HepG2 (cell line): ENCODE results near the gene SGPP1. TPM values are rescaled to one million over a fixed set of nuclear protein-coding genes. Genes with fewer than 3 reads are reported as not detected.

Experiments used
- DNMT3B ChIP-seq: conservative IDR thresholded peaks from 2 replicates; pipeline ENCODE4 v1.6.1; 2016; ENCODE audit warnings: missing biosample characterization, control low read depth
- FOXA3 ChIP-seq: IDR thresholded peaks from 2 replicates; pipeline ENCODE4 v1.6.1; 2016; ENCODE audit warnings: missing genetic modification reagents, missing compliant biosample characterization
- FOXC1 ChIP-seq: sonication (generic); formaldehyde crosslinking; IDR thresholded peaks from 2 replicates; pipeline ENCODE4 v1.8.0; 2022; ENCODE audit warnings: mild to moderate bottlenecking, missing genetic modification reagents, borderline replicate concordance
- IKZF4 ChIP-seq: sonication (generic); formaldehyde crosslinking; IDR thresholded peaks from 2 replicates; pipeline ENCODE4 v1.5.1; 2020; ENCODE audit warnings: borderline replicate concordance, mild to moderate bottlenecking, low read depth, missing genetic modification reagents; ENCODE audit errors: not compliant biosample characterization
- MTA3 ChIP-seq: sonication (generic); formaldehyde crosslinking; IDR thresholded peaks from 2 replicates; pipeline ENCODE4 v1.4.0; 2020; ENCODE audit warnings: missing genetic modification reagents
- PHF5A ChIP-seq: IDR thresholded peaks from one replicate; pipeline ENCODE4 v1.6.1; 2018; ENCODE audit warnings: low read depth, missing genetic modification reagents; ENCODE audit not compliant: unreplicated experiment
- SP2 ChIP-seq: sonication (generic); formaldehyde crosslinking; IDR thresholded peaks from 2 replicates; pipeline ENCODE4 v1.5.1; 2020; ENCODE audit warnings: mild to moderate bottlenecking, missing genetic modification reagents
- ZBTB40 ChIP-seq, 2 experiments: fragments of 450-650 bp in 1 of 2; sonication (generic) in 1 of 2; formaldehyde crosslinking in 1 of 2; IDR thresholded peaks; 2 replicates each; pipeline versions ENCODE4 v1.6.1 to v1.8.0; 2016 to 2022; ENCODE audit warnings: antibody characterized with exemption in 1 of 2, mild to moderate bottlenecking in 1 of 2, missing genetic modification reagents in 1 of 2
- ZIK1 ChIP-seq: sonication (generic); formaldehyde crosslinking; IDR thresholded peaks from 2 replicates; pipeline ENCODE4 v1.5.0; 2020; ENCODE audit warnings: mild to moderate bottlenecking, low read depth, missing genetic modification reagents, borderline replicate concordance
- ZNF737 ChIP-seq: sonication (generic); formaldehyde crosslinking; IDR thresholded peaks from 2 replicates; pipeline ENCODE4 v1.5.0; 2020; ENCODE audit warnings: missing genetic modification reagents, mild to moderate bottlenecking, borderline replicate concordance
- ZNF747 ChIP-seq: sonication (generic); formaldehyde crosslinking; IDR thresholded peaks from 2 replicates; pipeline ENCODE4 v1.8.1; 2023; ENCODE audit warnings: missing genetic modification reagents, mild to moderate bottlenecking, borderline replicate concordance
- polyA plus RNA-seq, 8 experiments: library from polyadenylated mRNA; depleted of rRNA in 3 of 8; stranded (reverse) in 7 of 8; unstranded in 1 of 8; fragments of >200 nt; fragmentation: Illumina TruSeq in 4 of 8; extraction: Trizol in 4 of 8; gene quantifications; 2 replicates each; pipeline versions ENCODE4 v1.2.1 to v1.2.3, GENCODE V29; 2011 to 2016; ENCODE audit warnings: low read depth in 4 of 8, missing spikeins in 1 of 8, mixed read lengths in 1 of 8; ENCODE audit not compliant: insufficient read depth in 1 of 8
- total RNA-seq, 5 experiments: library from RNA; depleted of rRNA; stranded (reverse); fragments of >200 nt; fragmentation: Illumina TruSeq; extraction: Trizol; gene quantifications; 2 replicates each; pipeline ENCODE4 v1.2.3, GENCODE V29; 2016; ENCODE audit warnings: low read depth in 1 of 5
- TF ChIP-seq, protein P1 (sequence below): sonication (generic); formaldehyde crosslinking; IDR thresholded peaks from 2 replicates; pipeline ENCODE4 v1.4.0; 2020; ENCODE audit warnings: missing genetic modification reagents
- TF ChIP-seq, protein P2 (sequence below): sonication (generic); formaldehyde crosslinking; IDR thresholded peaks from 2 replicates; pipeline ENCODE4 v1.5.0; 2020; ENCODE audit warnings: mild to moderate bottlenecking, missing genetic modification reagents

The SGPP1 gene
- total and polyA plus RNA-seq, 2 of the 13 experiments (the other 11 are each of a cell fraction or from before 2014, with no cell fraction given) = 6.4 to 6.8 TPM

DNA sequence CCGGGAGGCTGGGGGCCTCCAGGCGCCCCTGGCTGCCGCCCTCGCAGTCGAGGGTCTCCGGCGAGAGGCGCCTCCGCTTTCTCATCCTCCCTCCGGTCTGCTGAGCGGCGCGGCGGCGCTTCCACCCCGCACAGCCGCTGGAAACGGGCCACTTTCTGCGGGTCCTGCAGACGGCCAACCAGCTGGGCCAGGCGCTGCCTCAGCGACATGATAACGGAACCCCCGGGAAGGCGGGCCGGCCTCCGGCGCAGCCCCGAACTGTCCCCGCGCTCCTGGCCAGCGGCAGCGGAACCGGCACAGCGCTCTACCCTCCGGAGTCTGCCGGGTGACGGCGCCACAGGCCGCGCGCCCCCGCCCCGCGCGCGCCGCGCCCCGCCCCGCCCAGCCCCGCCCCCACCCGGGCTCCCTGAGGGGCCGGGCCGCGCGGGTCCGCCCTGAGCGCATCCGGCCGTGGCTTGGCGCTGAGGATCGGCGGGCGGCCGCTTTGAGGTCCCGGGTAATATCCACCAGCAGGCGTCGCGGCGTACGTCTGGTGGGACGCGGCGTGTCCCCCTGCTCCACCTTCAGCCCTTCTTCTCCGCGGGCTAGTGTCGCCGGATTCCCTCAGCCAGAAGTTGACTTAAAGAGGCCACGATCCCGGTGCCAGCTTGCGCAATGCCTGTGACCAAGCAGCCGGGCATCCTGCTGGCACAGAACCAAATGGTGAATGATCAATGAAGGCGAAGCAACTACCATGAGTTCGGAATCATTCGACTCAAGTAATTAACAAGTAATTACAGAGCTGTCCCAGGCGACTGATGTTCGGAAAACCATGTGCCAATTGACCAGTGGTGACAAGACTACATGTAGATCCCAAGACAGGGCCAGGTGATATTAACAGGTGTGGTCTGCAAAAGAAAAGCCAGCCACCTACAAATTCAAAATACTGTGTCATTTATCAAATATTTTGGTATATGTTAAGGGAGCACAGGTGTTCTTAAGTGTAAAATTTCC is at the start of gene SGPP1 (continued):
- TF ChIP-seq, protein P1, sequence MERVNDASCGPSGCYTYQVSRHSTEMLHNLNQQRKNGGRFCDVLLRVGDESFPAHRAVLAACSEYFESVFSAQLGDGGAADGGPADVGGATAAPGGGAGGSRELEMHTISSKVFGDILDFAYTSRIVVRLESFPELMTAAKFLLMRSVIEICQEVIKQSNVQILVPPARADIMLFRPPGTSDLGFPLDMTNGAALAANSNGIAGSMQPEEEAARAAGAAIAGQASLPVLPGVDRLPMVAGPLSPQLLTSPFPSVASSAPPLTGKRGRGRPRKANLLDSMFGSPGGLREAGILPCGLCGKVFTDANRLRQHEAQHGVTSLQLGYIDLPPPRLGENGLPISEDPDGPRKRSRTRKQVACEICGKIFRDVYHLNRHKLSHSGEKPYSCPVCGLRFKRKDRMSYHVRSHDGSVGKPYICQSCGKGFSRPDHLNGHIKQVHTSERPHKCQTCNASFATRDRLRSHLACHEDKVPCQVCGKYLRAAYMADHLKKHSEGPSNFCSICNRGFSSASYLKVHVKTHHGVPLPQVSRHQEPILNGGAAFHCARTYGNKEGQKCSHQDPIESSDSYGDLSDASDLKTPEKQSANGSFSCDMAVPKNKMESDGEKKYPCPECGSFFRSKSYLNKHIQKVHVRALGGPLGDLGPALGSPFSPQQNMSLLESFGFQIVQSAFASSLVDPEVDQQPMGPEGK (CRISPR knock-in tag) = no peak
- 0 out of 2 replicates have a peak, but pooled peaks have one; percentile 62 for TF ChIP-seq FOXC1 (CRISPR knock-in tag)
- TF ChIP-seq FOXA3 (CRISPR knock-in tag) = peak; percentile 14; the same call in 1 of the 2 replicates
- no peak for TF ChIP-seq IKZF4
- TF ChIP-seq ZBTB40 (IDR thresholded peaks at IDR 0.05) = no peak
- TF ChIP-seq ZBTB40 (CRISPR knock-in tag; IDR thresholded peaks at IDR 0.05) = 0 out of 2 replicates have a peak, but pooled peaks have one; percentile 37
- TF ChIP-seq ZNF737 = no peak
- no peak for TF ChIP-seq ZNF747 (CRISPR knock-in tag)
- no peak for TF ChIP-seq MTA3 (CRISPR knock-in tag)
- TF ChIP-seq ZIK1 (CRISPR knock-in tag) = no peak
- peak; percentile 54 for TF ChIP-seq SP2 (CRISPR knock-in tag)
- no peak for TF ChIP-seq DNMT3B (CRISPR knock-in tag)
- TF ChIP-seq, protein P2, sequence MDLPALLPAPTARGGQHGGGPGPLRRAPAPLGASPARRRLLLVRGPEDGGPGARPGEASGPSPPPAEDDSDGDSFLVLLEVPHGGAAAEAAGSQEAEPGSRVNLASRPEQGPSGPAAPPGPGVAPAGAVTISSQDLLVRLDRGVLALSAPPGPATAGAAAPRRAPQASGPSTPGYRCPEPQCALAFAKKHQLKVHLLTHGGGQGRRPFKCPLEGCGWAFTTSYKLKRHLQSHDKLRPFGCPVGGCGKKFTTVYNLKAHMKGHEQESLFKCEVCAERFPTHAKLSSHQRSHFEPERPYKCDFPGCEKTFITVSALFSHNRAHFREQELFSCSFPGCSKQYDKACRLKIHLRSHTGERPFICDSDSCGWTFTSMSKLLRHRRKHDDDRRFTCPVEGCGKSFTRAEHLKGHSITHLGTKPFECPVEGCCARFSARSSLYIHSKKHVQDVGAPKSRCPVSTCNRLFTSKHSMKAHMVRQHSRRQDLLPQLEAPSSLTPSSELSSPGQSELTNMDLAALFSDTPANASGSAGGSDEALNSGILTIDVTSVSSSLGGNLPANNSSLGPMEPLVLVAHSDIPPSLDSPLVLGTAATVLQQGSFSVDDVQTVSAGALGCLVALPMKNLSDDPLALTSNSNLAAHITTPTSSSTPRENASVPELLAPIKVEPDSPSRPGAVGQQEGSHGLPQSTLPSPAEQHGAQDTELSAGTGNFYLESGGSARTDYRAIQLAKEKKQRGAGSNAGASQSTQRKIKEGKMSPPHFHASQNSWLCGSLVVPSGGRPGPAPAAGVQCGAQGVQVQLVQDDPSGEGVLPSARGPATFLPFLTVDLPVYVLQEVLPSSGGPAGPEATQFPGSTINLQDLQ (CRISPR knock-in tag) = peak; percentile 55; the same call in 1 of the 2 replicates
- no peak for TF ChIP-seq PHF5A (CRISPR knock-in tag)
